ENCODE measurements around the gene CEMIP2.

Gene CEMIP2

GRCh38 chr9:71690689-71691435 is 77.5 kb downstream of the CEMIP2 start:
- no peak for TF ChIP-seq CTCF (IDR thresholded peaks at IDR 0.05; ENCODE audit: low read depth, low read length)
- no peak for DNase-seq (ENCODE audit: low read depth in 2 of 2)
- no peak overlapping the region for H3K4me3 ChIP-seq (replicated peaks in 1 of 2; ENCODE audit: low read depth in 2 of 2, low read length in 2 of 2)

- DNase-seq (ENCODE audit: low read depth in 2 of 2) = peak in 1 of 2 donors; percentile 62
- TF ChIP-seq CTCF (IDR thresholded peaks at IDR 0.05; ENCODE audit: low read depth, low read length) = no peak
- no peak overlapping the region for H3K4me3 ChIP-seq (replicated peaks in 1 of 2; ENCODE audit: low read depth in 2 of 2, low read length in 2 of 2)
These were observed 78.1 kb downstream of the CEMIP2 start for GRCh38 chr9:71690063-71690688.

GRCh38 chr9:71687676-71688075 is 80.6 kb downstream of the CEMIP2 start:
- no peak for DNase-seq (ENCODE audit: low read depth in 2 of 2)
- H3K4me3 ChIP-seq (replicated peaks in 1 of 2; ENCODE audit: low read depth in 2 of 2, low read length in 2 of 2) = no peak overlapping the region
- no peak for TF ChIP-seq CTCF (IDR thresholded peaks at IDR 0.05; ENCODE audit: low read depth, low read length)

- no peak for TF ChIP-seq CTCF (IDR thresholded peaks at IDR 0.05; ENCODE audit: low read depth, low read length)
- H3K4me3 ChIP-seq (replicated peaks in 1 of 2; ENCODE audit: low read depth in 2 of 2, low read length in 2 of 2) = no peak overlapping the region
- no peak for DNase-seq (ENCODE audit: low read depth in 2 of 2)
These were observed 82.3 kb downstream of the CEMIP2 start for GRCh38 chr9:71685988-71686387.

- TF ChIP-seq CTCF (IDR thresholded peaks at IDR 0.05; ENCODE audit: low read depth, low read length) = no peak
- no peak for DNase-seq (ENCODE audit: low read depth in 2 of 2)
- H3K4me3 ChIP-seq (replicated peaks in 1 of 2; ENCODE audit: low read depth in 2 of 2, low read length in 2 of 2) = no peak overlapping the region
These were observed 82.9 kb downstream of the CEMIP2 start for GRCh38 chr9:71685394-71685793.

- no peak for DNase-seq (ENCODE audit: low read depth in 2 of 2)
- TF ChIP-seq CTCF (IDR thresholded peaks at IDR 0.05; ENCODE audit: low read depth, low read length) = no peak
- H3K4me3 ChIP-seq (replicated peaks in 1 of 2; ENCODE audit: low read depth in 2 of 2, low read length in 2 of 2) = no peak overlapping the region
These were observed 83.7 kb downstream of the CEMIP2 start for GRCh38 chr9:71684566-71684965.

All from cardiac fibroblast (primary cell).